Heart right ventricle (tissue), 16 donors: Measurements from ENCODE around the gene TRABD2B. TPM values are rescaled to one million over a fixed set of nuclear protein-coding genes. Genes with fewer than 3 reads are reported as not detected.

Experiments
- ATAC-seq, 8 donors: fragments of 200-7000 bp; cut with Tn5 transposase; one replicate each; pipeline ENCODE4 v1.9.1; 2020; ENCODE audit warnings: mild to moderate bottlenecking in 8 of 8, moderate library complexity in 8 of 8, moderate number of reproducible peaks in 1 of 8
- DNase-seq, 2 donors: peaks; one replicate each; pipeline ENCODE4 v3.0.0-alpha.2; 2020
- H3K27ac ChIP-seq, 10 donors: fragments of 200-600 bp; sonication (generic) in 2 of 10; one replicate each; pipeline versions ENCODE4 v1.5.0 to v1.8.0; 2020 to 2022; ENCODE audit warnings: mild to moderate bottlenecking in 3 of 10
- H3K27me3 ChIP-seq, 7 donors: fragments of 200-600 bp; one replicate each; pipeline ENCODE4 v1.8.0; 2021 to 2022; ENCODE audit warnings: mild to moderate bottlenecking in 2 of 7
- H3K36me3 ChIP-seq, 9 donors: fragments of 200-600 bp; sonication (generic) in 1 of 9; one replicate each; pipeline versions ENCODE4 v1.5.0 to v1.8.0; 2020 to 2022; ENCODE audit warnings: mild to moderate bottlenecking in 2 of 9
- H3K4me1 ChIP-seq, 9 donors: fragments of 200-600 bp; sonication (generic) in 1 of 9; one replicate each; pipeline versions ENCODE4 v1.5.0 to v1.8.0; 2020 to 2022; ENCODE audit warnings: mild to moderate bottlenecking in 4 of 9
- H3K4me3 ChIP-seq, 10 donors: fragments of 200-600 bp; sonication (generic) in 2 of 10; one replicate each; pipeline versions ENCODE4 v1.5.0 to v1.8.0; 2020 to 2022; ENCODE audit warnings: mild to moderate bottlenecking in 7 of 10, moderate library complexity in 2 of 10
- H3K9me3 ChIP-seq, 11 donors: fragments of 200-600 bp in 10 of 11; sonication (generic) in 2 of 11; one replicate each; pipeline versions ENCODE4 v1.5.0 to v1.8.0; 2013 to 2022; ENCODE audit warnings: mild to moderate bottlenecking in 2 of 11, control low read depth in 1 of 11, moderate library complexity in 1 of 11
- WGBS, 2 donors: extraction: QIAGEN DNeasy Blood & Tissue Kit; methylation state at CpG; one replicate each; pipeline ENCODE4 v1.1.7; 2013; ENCODE audit warnings: inconsistent platforms in 1 of 2; 5-methylcytosine and 5-hydroxymethylcytosine counted together
- intact Hi-C, 10 donors: fragments of 100-400 bp; cut with DNase I; formaldehyde crosslinking; loops; one replicate each; pipeline versions ENCODE4 v1.11.1 to v1.14.2; 2022
- polyA plus RNA-seq, 2 donors: library from polyadenylated mRNA; stranded (reverse); fragments of 200-250 nt; gene quantifications; one replicate each; pipeline ENCODE4 v1.2.3, GENCODE V29; 2013
- total RNA-seq, 10 donors: library from RNA; stranded (reverse); fragmentation: NEBNext Ultra II Directional in 3 of 10; extraction: Animal tissue kit (Norgen Biotek cat#: 25700) in 3 of 10; gene quantifications; one replicate each; pipeline versions ENCODE4 v1.2.1 to v1.2.4, GENCODE V29; 2021 to 2023
- TF ChIP-seq, protein P1 (sequence below), 9 donors: fragments of 200-600 bp; sonication (generic) in 2 of 9; IDR thresholded peaks; one replicate each; pipeline versions ENCODE4 v1.5.0 to v1.8.0; 2021 to 2022; ENCODE audit warnings: antibody characterized with exemption in 9 of 9, mild to moderate bottlenecking in 5 of 9, moderate library complexity in 1 of 9
- donor health status: Arrhythmogenic right ventricular cardiomyopathy.
- donor health status: ischemic (EF 13 %, LVEDD 7.1; RV severe dilation, severe dysfunction).
- donor health status: healthy with polysubstance abuse.
- donor health status: DM: no; HTN: yes; CAD: no.
- donor health status: DM: no; HTN: no; CAD: no.
- donor health status: ischemic (EF 25% LVEDD 6.9; RV normal size, moderate dysfunction).
- donor health status: ischemic (EF 25% LVEDD 5.7; RV mildly dilated, moderate dysfunction).
- donor health status: healthy.
- donor health status: DM: yes; HTN: yes; CAD: no.
- donor health status: Ischemic cardiomyopathy.
- donor health status: ischemic (EF 35%, LVEDD 5.7; RV mildly dilated, moderate dysfunction).
- donor health status: nonischemic (EF 11% LVEDD 7.7; RV severe dilation, severe dysfunction).
- donor health status: DM: yes; HTN: yes; CAD: no.
- donor health status: PGD.
- donor health status: ischemic (EF 29% LVEDD 5.4; RV normal size, mild dysfunction).
- donor health status: nonischemic (EF 23%, LVEDD 6.1; RV moderate dilation, normal function).

The TRABD2B gene
- total and polyA plus RNA-seq, 12 donors = 0.21 to 1.1 (median 0.53) TPM

DNA sequence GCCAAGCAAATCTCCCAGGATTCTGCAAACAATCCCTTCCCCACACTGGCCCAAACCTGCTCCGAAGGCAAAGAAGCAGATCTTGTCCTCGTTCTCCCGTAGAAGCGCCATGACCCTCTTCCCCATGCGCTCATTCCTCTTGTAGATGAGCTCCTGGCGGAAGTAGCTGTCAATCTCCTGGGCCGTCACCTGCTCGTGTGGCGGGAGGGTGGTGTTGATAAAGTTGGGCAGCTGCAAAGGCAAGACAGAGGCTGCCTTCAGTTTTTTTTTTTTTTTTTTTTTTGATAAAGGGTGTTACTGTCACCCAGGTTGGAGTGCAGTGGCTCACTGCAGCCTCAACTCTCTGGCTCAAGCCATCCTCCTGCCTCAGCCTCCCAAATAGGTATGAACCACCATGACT is 202.7 kb downstream of the TRABD2B start:
- H3K4me3 ChIP-seq = no peak overlapping the region
- DNase-seq (no peak), ATAC-seq (no peak)
- 95 to 97% methylated on average over 9 of the region's 9 CpGs for WGBS, 2 donors
- H3K27me3 ChIP-seq = no peaks in the 10 kb centered on the region
- H3K4me1 ChIP-seq = peaks cover 0 to 7% (median 0%) of the 10 kb centered on the region in 9 donors
- no peaks in the 10 kb centered on the region for H3K9me3 ChIP-seq
- TF ChIP-seq, protein P1, sequence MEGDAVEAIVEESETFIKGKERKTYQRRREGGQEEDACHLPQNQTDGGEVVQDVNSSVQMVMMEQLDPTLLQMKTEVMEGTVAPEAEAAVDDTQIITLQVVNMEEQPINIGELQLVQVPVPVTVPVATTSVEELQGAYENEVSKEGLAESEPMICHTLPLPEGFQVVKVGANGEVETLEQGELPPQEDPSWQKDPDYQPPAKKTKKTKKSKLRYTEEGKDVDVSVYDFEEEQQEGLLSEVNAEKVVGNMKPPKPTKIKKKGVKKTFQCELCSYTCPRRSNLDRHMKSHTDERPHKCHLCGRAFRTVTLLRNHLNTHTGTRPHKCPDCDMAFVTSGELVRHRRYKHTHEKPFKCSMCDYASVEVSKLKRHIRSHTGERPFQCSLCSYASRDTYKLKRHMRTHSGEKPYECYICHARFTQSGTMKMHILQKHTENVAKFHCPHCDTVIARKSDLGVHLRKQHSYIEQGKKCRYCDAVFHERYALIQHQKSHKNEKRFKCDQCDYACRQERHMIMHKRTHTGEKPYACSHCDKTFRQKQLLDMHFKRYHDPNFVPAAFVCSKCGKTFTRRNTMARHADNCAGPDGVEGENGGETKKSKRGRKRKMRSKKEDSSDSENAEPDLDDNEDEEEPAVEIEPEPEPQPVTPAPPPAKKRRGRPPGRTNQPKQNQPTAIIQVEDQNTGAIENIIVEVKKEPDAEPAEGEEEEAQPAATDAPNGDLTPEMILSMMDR (IDR thresholded peaks at IDR 0.05) = no peak
- H3K27ac ChIP-seq = no peak overlapping the region
- no peaks in the 10 kb centered on the region for H3K36me3 ChIP-seq
- intact Hi-C loops = no loop called here

DNA sequence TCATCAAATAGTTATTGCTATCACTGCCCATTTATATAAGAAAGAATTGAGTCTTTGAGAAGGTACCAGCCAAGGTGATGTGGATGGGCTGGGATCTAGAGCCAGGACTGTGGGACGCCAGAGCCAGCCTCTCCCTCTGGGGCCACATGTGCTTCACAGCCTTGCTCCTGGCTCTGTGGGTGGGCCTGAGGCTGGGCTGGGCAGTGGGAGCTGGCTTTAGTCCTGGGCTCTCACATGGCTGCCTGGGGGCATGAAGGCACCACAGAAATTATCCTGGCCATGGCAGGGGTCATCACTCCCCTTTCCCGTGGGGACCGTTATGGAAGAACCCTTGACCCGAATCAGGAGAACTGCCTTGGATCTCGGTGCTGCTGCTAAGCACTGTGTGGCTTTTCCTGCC is 203.1 kb downstream of the TRABD2B start:
- no peak for DNase-seq
- H3K4me1 ChIP-seq = peaks cover 0 to 7% (median 0%) of the 10 kb centered on the region in 9 donors
- no peaks in the 10 kb centered on the region for H3K36me3 ChIP-seq
- TF ChIP-seq, protein P1 (IDR thresholded peaks at IDR 0.05) = no peak
- ATAC-seq = no peak
- no peaks in the 10 kb centered on the region for H3K9me3 ChIP-seq
- intact Hi-C loops = no loop called here
- 80% methylated on average over 5 of the region's 5 CpGs for WGBS, 2 donors
- H3K27ac ChIP-seq = no peak overlapping the region
- H3K4me3 ChIP-seq = no peak overlapping the region
- no peaks in the 10 kb centered on the region for H3K27me3 ChIP-seq

DNA sequence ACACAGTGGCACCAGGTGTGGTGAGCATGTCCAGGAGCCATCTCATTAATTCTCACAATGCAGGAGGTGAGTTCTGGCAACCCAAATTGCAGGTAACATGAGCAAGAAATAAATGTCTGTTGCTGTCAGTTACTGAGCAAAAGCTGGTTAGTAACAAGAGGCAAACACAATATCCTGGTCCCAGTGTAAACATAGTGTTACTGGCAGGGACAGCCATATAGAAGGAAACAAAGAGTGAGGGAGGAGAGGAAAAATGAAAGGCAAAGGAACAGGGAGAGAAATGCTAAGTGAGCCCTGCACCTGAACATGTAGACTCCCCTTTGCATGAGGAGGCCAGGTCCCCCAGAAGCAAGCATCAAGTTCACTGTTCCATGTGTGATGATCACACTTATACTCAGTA is 203.6 kb downstream of the TRABD2B start:
- H3K27ac ChIP-seq = no peak overlapping the region

DNA sequence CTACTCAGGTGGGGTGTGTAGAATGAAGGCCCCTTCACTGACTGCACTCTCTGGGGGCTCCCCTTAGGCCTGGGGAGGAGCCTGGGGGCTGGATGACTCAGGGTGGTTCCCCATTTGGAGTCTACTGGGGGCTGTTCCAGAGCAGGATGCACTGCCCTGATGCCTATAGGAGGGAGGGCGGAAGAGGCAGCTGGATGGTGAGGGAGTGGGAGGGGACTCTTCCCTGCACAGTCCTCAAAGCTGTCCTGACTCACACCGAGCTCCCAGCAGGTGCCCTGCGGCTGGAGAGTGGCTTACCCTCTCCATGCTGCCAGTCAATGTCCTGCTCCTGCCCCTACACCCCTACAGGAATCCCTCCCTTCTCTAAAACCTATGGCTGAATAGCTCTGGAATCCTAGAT is 204.4 kb downstream of the TRABD2B start:
- TF ChIP-seq, protein P1 (IDR thresholded peaks at IDR 0.05) = no peak
- no peak overlapping the region for H3K27ac ChIP-seq
- H3K27me3 ChIP-seq = no peaks in the 10 kb centered on the region
- H3K4me1 ChIP-seq = peaks cover 0 to 7% (median 0%) of the 10 kb centered on the region in 9 donors
- no peak for DNase-seq
- no peaks in the 10 kb centered on the region for H3K9me3 ChIP-seq
- intact Hi-C loops = no loop called here
- 93% methylated on average over 3 of the region's 3 CpGs for WGBS, 2 donors
- no peaks in the 10 kb centered on the region for H3K36me3 ChIP-seq
- no peak for ATAC-seq
- H3K4me3 ChIP-seq = no peak overlapping the region

More for the DNA sequence above, 203.6 kb downstream of the TRABD2B start:
- Histone ChIP-seq H3K9me3 (no peaks in the 10 kb centered on the region), H3K36me3 (no peaks in the 10 kb centered on the region), H3K27me3 (no peaks in the 10 kb centered on the region), H3K4me1 (peaks cover 0 to 7% (median 0%) of the 10 kb centered on the region in 9 donors), H3K4me3 (no peak overlapping the region)
- DNase-seq = no peak
- no peak for ATAC-seq
- TF ChIP-seq, protein P1 (IDR thresholded peaks at IDR 0.05) = no peak
- intact Hi-C loops = no loop called here
